ENCODE measurements around the gene TSHZ2.

The TSHZ2 gene

GRCh38 chr20:53403029-53403428 is 430.9 kb downstream of the TSHZ2 start:
- no peak for TF ChIP-seq CTCF (conservative IDR thresholded peaks at IDR 0.05; ENCODE audit: low read length)
- H3K4me3 ChIP-seq (ENCODE audit: low read length), result no peak overlapping the region
- DNase-seq (ENCODE audit: low read depth), result no peak

GRCh38 chr20:53405139-53405538 is 433.0 kb downstream of the TSHZ2 start:
- TF ChIP-seq CTCF (conservative IDR thresholded peaks at IDR 0.05; ENCODE audit: low read length), result no peak

GRCh38 chr20:53406580-53406979 is 434.4 kb downstream of the TSHZ2 start:
- no peak for TF ChIP-seq CTCF (conservative IDR thresholded peaks at IDR 0.05; ENCODE audit: low read length)

More at GRCh38 chr20:53405139-53405538, 433.0 kb downstream of the TSHZ2 start:
- DNase-seq (ENCODE audit: low read depth), result no peak
- H3K4me3 ChIP-seq (ENCODE audit: low read length), result no peak overlapping the region

GRCh38 chr20:53408691-53409446 is 436.7 kb downstream of the TSHZ2 start:
- TF ChIP-seq CTCF (conservative IDR thresholded peaks at IDR 0.05; ENCODE audit: low read length), result no peak
- peak; percentile 61 for DNase-seq (ENCODE audit: low read depth)
- no peak overlapping the region for H3K4me3 ChIP-seq (ENCODE audit: low read length)

More at GRCh38 chr20:53406580-53406979, 434.4 kb downstream of the TSHZ2 start:
- no peak overlapping the region for H3K4me3 ChIP-seq (ENCODE audit: low read length)
- no peak for DNase-seq (ENCODE audit: low read depth)

GRCh38 chr20:53409447-53409717 is 437.2 kb downstream of the TSHZ2 start:
- no peak for DNase-seq (ENCODE audit: low read depth)
- no peak overlapping the region for H3K4me3 ChIP-seq (ENCODE audit: low read length)
- TF ChIP-seq CTCF (conservative IDR thresholded peaks at IDR 0.05; ENCODE audit: low read length), result no peak

GRCh38 chr20:53411129-53411528 is 439.0 kb downstream of the TSHZ2 start:
- TF ChIP-seq CTCF (conservative IDR thresholded peaks at IDR 0.05; ENCODE audit: low read length), result no peak
- DNase-seq (ENCODE audit: low read depth), result no peak
- H3K4me3 ChIP-seq (ENCODE audit: low read length), result no peak overlapping the region

GRCh38 chr20:53411891-53412290 is 439.7 kb downstream of the TSHZ2 start:
- DNase-seq (ENCODE audit: low read depth), result no peak
- no peak overlapping the region for H3K4me3 ChIP-seq (ENCODE audit: low read length)
- no peak for TF ChIP-seq CTCF (conservative IDR thresholded peaks at IDR 0.05; ENCODE audit: low read length)
